RKO (cell line): ENCODE measurements around the gene SPDYE6.
"Not testable (repeated sequence)": the region's sequence is repeated elsewhere in the genome, so short reads cannot be mapped to it uniquely, and the experiment has no call there.

Experiments
- DNase-seq: peaks from one replicate; pipeline ENCODE4 v3.0.0-alpha.2; 2016; ENCODE audit warnings: low spot score

Gene SPDYE6

GRCh38 chr7:102317231-102318059 lies 38.8 kb downstream of the SPDYE6 start:
- no peak for DNase-seq

GRCh38 chr7:102313997-102314780 lies 42.1 kb downstream of the SPDYE6 start:
- no peak for DNase-seq

GRCh38 chr7:102312317-102312716 lies 43.9 kb downstream of the SPDYE6 start:
- DNase-seq: no peak

GRCh38 chr7:102310414-102310815 lies 45.8 kb downstream of the SPDYE6 start:
- no peak for DNase-seq

GRCh38 chr7:102306916-102307677 lies 49.1 kb downstream of the SPDYE6 start:
- no peak for DNase-seq

- DNase-seq: no peak
Observed at GRCh38 chr7:102305414-102306268, 50.6 kb downstream of the SPDYE6 start.

- no peak for DNase-seq
Observed at GRCh38 chr7:102304668-102305067, 51.6 kb downstream of the SPDYE6 start.

GRCh38 chr7:102303669-102304422 lies 52.4 kb downstream of the SPDYE6 start:
- no peak for DNase-seq

- DNase-seq: no peak
Observed at GRCh38 chr7:102302025-102302424, 54.2 kb downstream of the SPDYE6 start.

- not testable (repeated sequence) for DNase-seq
Observed at GRCh38 chr7:102301367-102301766, 54.9 kb downstream of the SPDYE6 start.

GRCh38 chr7:102300643-102301221 lies 55.5 kb downstream of the SPDYE6 start:
- no peak for DNase-seq

GRCh38 chr7:102297487-102298218 lies 58.6 kb downstream of the SPDYE6 start:
- DNase-seq: no peak

GRCh38 chr7:102296514-102296913 lies 59.7 kb downstream of the SPDYE6 start:
- no peak for DNase-seq

GRCh38 chr7:102296179-102296438 lies 60.1 kb downstream of the SPDYE6 start:
- DNase-seq: no peak
